ENCODE data around the gene LTA. TPM values are rescaled to one million over a fixed set of nuclear protein-coding genes. Genes with fewer than 3 reads are reported as not detected.

The LTA gene
- total and polyA plus RNA-seq, 12 donors = 0.06 to 0.86 (median 0.29) TPM; not detected in 8

- no peaks in the 10 kb centered on the region for H3K36me3 ChIP-seq
- no peaks in the 10 kb centered on the region for H3K9me3 ChIP-seq
- no peak for ATAC-seq
- H3K4me3 ChIP-seq = no peak overlapping the region
- TF ChIP-seq CTCF (IDR thresholded peaks at IDR 0.05) = no peak
- WGBS, 2 donors = 80 to 84% methylated on average over 1 of the region's 1 CpG
- intact Hi-C loops (cut with DNase I) = no loop called here
- H3K27ac ChIP-seq = no peak overlapping the region
- H3K27me3 ChIP-seq = peaks cover 0 to 11% (median 0%) of the 10 kb centered on the region in 7 donors
- peaks cover 0 to 31% (median 3%) of the 10 kb centered on the region in 9 donors for H3K4me1 ChIP-seq
- DNase-seq = no peak
Observed at GRCh38 chr6:31569861-31570536, 2.1 kb upstream of the LTA start.

- DNase-seq (no peak), ATAC-seq (no peak)
- 88% methylated on average over 9 of the region's 9 CpGs for WGBS, 2 donors
- Histone ChIP-seq H3K4me3 (no peak overlapping the region), H3K27me3 (peaks cover 0 to 11% (median 0%) of the 10 kb centered on the region in 7 donors), H3K27ac (peak overlapping the region in 1 of 10 donors; percentile 79), H3K9me3 (no peaks in the 10 kb centered on the region), H3K36me3 (peaks cover 0 to 15% (median 0%) of the 10 kb centered on the region in 9 donors), H3K4me1 (peaks cover 0 to 47% (median 5%) of the 10 kb centered on the region in 9 donors)
- TF ChIP-seq CTCF (IDR thresholded peaks at IDR 0.05) = no peak
- intact Hi-C loops (cut with DNase I) = loop anchor here in 1 of 10 donors (1.0 kb wide), 1 partner anchor 11 kb away; no protein-coding TSS in a partner anchor
Observed at GRCh38 chr6:31573239-31574105, 1.4 kb downstream of the LTA start.

GRCh38 chr6:31574106-31575061, 2.3 kb downstream of the LTA start:
- H3K27me3 ChIP-seq = peaks cover 0 to 11% (median 0%) of the 10 kb centered on the region in 7 donors
- 82 to 84% methylated on average over 14 of the region's 14 CpGs for WGBS, 2 donors
- peaks cover 0 to 19% (median 0%) of the 10 kb centered on the region in 9 donors for H3K36me3 ChIP-seq
- no peaks in the 10 kb centered on the region for H3K9me3 ChIP-seq
- peak overlapping the region in 6 of 10 donors; percentile 74 to 90 (median 82) for H3K27ac ChIP-seq
- intact Hi-C loops (cut with DNase I) = loop anchor here in 1 of 10 donors (1.0 kb wide), 1 partner anchor 12 kb away; no protein-coding TSS in a partner anchor
- H3K4me3 ChIP-seq = peak overlapping the region in 3 of 10 donors; percentile 56 to 65 (median 56)
- no peak for TF ChIP-seq CTCF (IDR thresholded peaks at IDR 0.05)
- H3K4me1 ChIP-seq = peaks cover 0 to 41% (median 5%) of the 10 kb centered on the region in 9 donors
- ATAC-seq (no peak), DNase-seq (no peak)
